Astrocyte (in vitro differentiated cells and primary cell): Measurements from ENCODE around the gene ISG15. TPM values are rescaled to one million over a fixed set of nuclear protein-coding genes. Genes with fewer than 3 reads are reported as not detected.
"Not testable (repeated sequence)": the region's sequence is repeated elsewhere in the genome, so short reads cannot be mapped to it uniquely, and the experiment has no call there.

Experiments
- DNase-seq: peaks from one replicate; pipeline ENCODE4 v3.0.0-alpha.2; 2010; ENCODE audit warnings: low read depth
- FAIRE-seq: peaks from 2 replicates; lab custom pipeline; 2011; peaks lifted over from hg19 to GRCh38; lab: Jason Lieb, UNC
- H2AFZ ChIP-seq: 2 replicates; pipeline ENCODE4 v1.6.0; 2012; ENCODE audit warnings: low read depth, low read length, inconsistent platforms
- H3K27ac ChIP-seq: 2 replicates; pipeline ENCODE4 v1.5.1; 2011; ENCODE audit warnings: low read depth, low read length, inconsistent platforms
- H3K27me3 ChIP-seq: 2 replicates; pipeline ENCODE4 v1.6.0; 2011; ENCODE audit warnings: low read length, inconsistent platforms; ENCODE audit not compliant: insufficient read depth
- H3K36me3 ChIP-seq: 2 replicates; pipeline ENCODE4 v1.5.1; 2011; ENCODE audit warnings: low read length, inconsistent platforms; ENCODE audit not compliant: insufficient read depth
- H3K4me1 ChIP-seq: 2 replicates; pipeline ENCODE4 v1.5.1; 2011; ENCODE audit warnings: low read length, inconsistent platforms; ENCODE audit not compliant: insufficient read depth
- H3K4me2 ChIP-seq: 2 replicates; pipeline ENCODE4 v1.6.0; 2012; ENCODE audit warnings: low read length, inconsistent platforms
- H3K4me3 ChIP-seq: 2 replicates; pipeline ENCODE4 v1.5.1; 2011; ENCODE audit warnings: low read depth, mild to moderate bottlenecking, low read length, inconsistent platforms; ENCODE audit not compliant: insufficient read depth
- H3K79me2 ChIP-seq: 2 replicates; pipeline ENCODE4 v1.6.0; 2012; ENCODE audit warnings: mild to moderate bottlenecking, low read length, inconsistent platforms; ENCODE audit not compliant: insufficient read depth
- H3K9ac ChIP-seq: 2 replicates; pipeline ENCODE4 v1.6.0; 2012; ENCODE audit warnings: mild to moderate bottlenecking, low read length, inconsistent platforms
- H3K9me3 ChIP-seq: 2 replicates; pipeline ENCODE4 v1.5.1; 2012; ENCODE audit warnings: low read depth, mild to moderate bottlenecking, low read length, inconsistent platforms; ENCODE audit not compliant: insufficient read depth
- H4K20me1 ChIP-seq: 2 replicates; pipeline ENCODE4 v1.6.0; 2012; ENCODE audit warnings: low read length, inconsistent platforms; ENCODE audit not compliant: insufficient read depth
- H3K27ac Mint-ChIP-seq: one replicate; pipeline ENCODE4 v1.8.0; 2021; ENCODE audit warnings: mild to moderate bottlenecking, mixed read lengths; ENCODE audit not compliant: unreplicated experiment
- H3K27me3 Mint-ChIP-seq: one replicate; pipeline ENCODE4 v1.8.0; 2021; ENCODE audit warnings: low read depth, mixed read lengths; ENCODE audit not compliant: unreplicated experiment
- H3K36me3 Mint-ChIP-seq: one replicate; pipeline ENCODE4 v1.8.0; 2021; ENCODE audit warnings: low read depth, mixed read lengths; ENCODE audit not compliant: unreplicated experiment
- H3K4me1 Mint-ChIP-seq: one replicate; pipeline ENCODE4 v1.8.0; 2021; ENCODE audit warnings: low read depth, mixed read lengths; ENCODE audit not compliant: unreplicated experiment
- H3K4me3 Mint-ChIP-seq: one replicate; pipeline ENCODE4 v1.8.0; 2021; ENCODE audit warnings: mild to moderate bottlenecking, moderate library complexity, mixed read lengths; ENCODE audit not compliant: unreplicated experiment
- H3K9me3 Mint-ChIP-seq: one replicate; pipeline ENCODE4 v1.8.0; 2021; ENCODE audit warnings: mild to moderate bottlenecking, mixed read lengths; ENCODE audit not compliant: unreplicated experiment
- EZH2 ChIP-seq: IDR thresholded peaks from 2 replicates; pipeline ENCODE4 v1.6.1; 2012; ENCODE audit warnings: mild to moderate bottlenecking, low read length, inconsistent platforms; ENCODE audit not compliant: insufficient read depth
- total RNA-seq: library from RNA; stranded (reverse); gene quantifications from 2 replicates; pipeline ENCODE4 v1.2.1, GENCODE V29; 2021
- TF ChIP-seq, protein P1 (sequence below): IDR thresholded peaks from 2 replicates; pipeline ENCODE4 v1.5.1; 2011; ENCODE audit warnings: low read depth, mild to moderate bottlenecking, inconsistent platforms, low read length, moderate library complexity; ENCODE audit not compliant: insufficient read depth

The ISG15 gene
- total RNA-seq, 1 donor from 2014 or later: 1,830 TPM

DNA sequence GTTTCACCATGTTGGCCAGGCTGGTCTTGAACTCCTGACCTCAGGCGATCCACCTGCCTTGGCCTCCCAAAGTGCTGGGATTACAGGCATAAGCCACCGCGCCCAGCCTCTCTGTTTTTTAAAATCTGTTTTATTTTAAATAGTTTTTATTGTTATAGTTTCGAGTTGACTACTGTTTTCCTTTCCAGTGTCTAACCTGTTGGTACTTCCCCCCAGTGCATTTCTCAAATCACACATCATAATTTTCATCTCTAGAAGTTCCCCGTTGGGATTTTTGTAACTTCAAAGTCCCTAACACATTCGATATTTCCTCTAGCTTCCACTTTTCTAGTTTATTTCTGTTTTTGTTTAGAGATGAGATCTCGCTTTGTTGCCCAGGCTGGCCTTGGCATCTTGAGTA is 20.9 kb upstream of the ISG15 start:
- no peak for FAIRE-seq

DNA sequence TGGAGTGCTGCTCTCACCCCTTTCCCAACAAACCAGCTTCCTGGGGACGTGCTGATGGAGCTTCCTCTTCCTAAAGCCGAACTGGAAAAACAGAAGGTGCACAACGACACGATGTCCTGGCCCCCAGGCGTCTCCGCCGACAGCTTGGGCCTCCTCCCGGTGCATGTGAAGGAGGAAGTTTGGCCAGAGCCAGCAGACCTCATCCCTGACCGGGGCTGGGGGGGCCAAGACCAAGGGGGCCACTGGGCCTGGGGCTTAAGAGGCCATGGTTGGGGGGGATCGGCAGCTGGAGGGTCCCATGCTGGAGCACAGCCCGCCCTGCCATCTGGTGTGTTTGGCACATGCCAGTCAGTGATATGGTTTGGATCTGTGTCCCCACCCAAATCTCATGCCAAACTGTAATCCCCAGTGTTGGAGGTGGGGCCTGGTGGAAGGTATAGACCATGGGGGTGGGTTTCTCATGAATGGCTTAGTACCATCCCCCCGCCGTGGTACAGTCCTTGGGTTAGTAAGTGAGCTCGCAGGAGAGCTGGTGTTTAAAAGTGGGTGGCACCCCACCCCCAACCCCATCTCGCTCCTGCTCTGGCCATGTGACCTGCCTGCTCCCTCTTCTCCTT is 19.8 kb upstream of the ISG15 start:
- H3K27me3 Mint-ChIP-seq: peaks cover 31% of the 10 kb centered on the region
- H3K4me1 ChIP-seq: no peaks in the 10 kb centered on the region
- peaks cover 20% of the 10 kb centered on the region for H3K9me3 Mint-ChIP-seq
- peaks cover 19% of the 10 kb centered on the region for H3K36me3 Mint-ChIP-seq
- no peak overlapping the region for H3K4me3 Mint-ChIP-seq
- H3K27ac ChIP-seq: no peak overlapping the region
- no peak overlapping the region for H3K4me3 ChIP-seq
- no peak overlapping the region for H3K27ac Mint-ChIP-seq
- H4K20me1 ChIP-seq: peaks cover 13% of the 10 kb centered on the region
- H3K4me2 ChIP-seq: no peak overlapping the region
- TF ChIP-seq EZH2: no peak
- TF ChIP-seq, protein P1, sequence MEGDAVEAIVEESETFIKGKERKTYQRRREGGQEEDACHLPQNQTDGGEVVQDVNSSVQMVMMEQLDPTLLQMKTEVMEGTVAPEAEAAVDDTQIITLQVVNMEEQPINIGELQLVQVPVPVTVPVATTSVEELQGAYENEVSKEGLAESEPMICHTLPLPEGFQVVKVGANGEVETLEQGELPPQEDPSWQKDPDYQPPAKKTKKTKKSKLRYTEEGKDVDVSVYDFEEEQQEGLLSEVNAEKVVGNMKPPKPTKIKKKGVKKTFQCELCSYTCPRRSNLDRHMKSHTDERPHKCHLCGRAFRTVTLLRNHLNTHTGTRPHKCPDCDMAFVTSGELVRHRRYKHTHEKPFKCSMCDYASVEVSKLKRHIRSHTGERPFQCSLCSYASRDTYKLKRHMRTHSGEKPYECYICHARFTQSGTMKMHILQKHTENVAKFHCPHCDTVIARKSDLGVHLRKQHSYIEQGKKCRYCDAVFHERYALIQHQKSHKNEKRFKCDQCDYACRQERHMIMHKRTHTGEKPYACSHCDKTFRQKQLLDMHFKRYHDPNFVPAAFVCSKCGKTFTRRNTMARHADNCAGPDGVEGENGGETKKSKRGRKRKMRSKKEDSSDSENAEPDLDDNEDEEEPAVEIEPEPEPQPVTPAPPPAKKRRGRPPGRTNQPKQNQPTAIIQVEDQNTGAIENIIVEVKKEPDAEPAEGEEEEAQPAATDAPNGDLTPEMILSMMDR: no peak
- H3K27me3 ChIP-seq: peaks cover 4% of the 10 kb centered on the region
- no peaks in the 10 kb centered on the region for H3K36me3 ChIP-seq
- H2AFZ ChIP-seq: no peak overlapping the region
- H3K9me3 ChIP-seq: peaks cover 4% of the 10 kb centered on the region
- FAIRE-seq: no peak
- no peak overlapping the region for H3K9ac ChIP-seq
- DNase-seq: no peak
- peaks cover 9% of the 10 kb centered on the region for H3K4me1 Mint-ChIP-seq
- H3K79me2 ChIP-seq: no peaks in the 10 kb centered on the region

More for the DNA sequence above, 20.9 kb upstream of the ISG15 start:
- Histone ChIP-seq H3K9ac (no peak overlapping the region), H4K20me1 (peaks cover 7% of the 10 kb centered on the region), H3K4me3 (no peak overlapping the region), H2AFZ (no peak overlapping the region), H3K27me3 (peaks cover 4% of the 10 kb centered on the region), H3K4me1 (no peaks in the 10 kb centered on the region), H3K4me2 (no peak overlapping the region), H3K27ac (no peak overlapping the region), H3K79me2 (no peaks in the 10 kb centered on the region), H3K36me3 (no peaks in the 10 kb centered on the region), H3K9me3 (peaks cover 4% of the 10 kb centered on the region)
- TF ChIP-seq EZH2: no peak
- TF ChIP-seq, protein P1: no peak
- DNase-seq: no peak
- H3K4me1 Mint-ChIP-seq: peaks cover 8% of the 10 kb centered on the region
- no peak overlapping the region for H3K4me3 Mint-ChIP-seq
- no peak overlapping the region for H3K27ac Mint-ChIP-seq
- H3K36me3 Mint-ChIP-seq: peaks cover 19% of the 10 kb centered on the region
- peaks cover 24% of the 10 kb centered on the region for H3K9me3 Mint-ChIP-seq
- H3K27me3 Mint-ChIP-seq: peaks cover 38% of the 10 kb centered on the region

DNA sequence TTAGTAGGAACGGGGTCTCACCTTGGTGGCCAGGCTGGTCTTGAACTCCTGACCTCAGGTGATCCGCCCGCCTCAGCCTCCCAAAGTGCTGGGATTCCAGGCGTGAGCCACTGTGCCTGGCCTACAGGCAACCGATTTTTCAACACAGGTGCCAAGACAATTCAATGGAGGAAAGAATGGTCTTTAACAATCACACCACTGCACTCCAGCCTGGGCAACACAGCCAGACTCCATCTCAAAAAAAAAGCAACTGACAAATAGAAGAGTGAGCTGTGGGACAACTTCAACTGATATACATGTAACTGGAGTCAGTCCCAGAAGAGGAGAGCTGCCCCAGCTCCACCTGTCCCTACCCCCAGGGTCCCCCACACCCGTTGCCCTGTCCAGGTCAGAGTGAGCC is 18.8 kb upstream of the ISG15 start:
- peaks cover 15% of the 10 kb centered on the region for H3K9me3 Mint-ChIP-seq
- H3K4me3 Mint-ChIP-seq, H3K9me3 ChIP-seq, DNase-seq, H3K27me3 ChIP-seq, H3K4me1 Mint-ChIP-seq, FAIRE-seq, H3K4me2 ChIP-seq, H3K27ac ChIP-seq, H3K79me2 ChIP-seq, H3K36me3 ChIP-seq, H3K9ac ChIP-seq, H2AFZ ChIP-seq, H3K4me1 ChIP-seq, H3K4me3 ChIP-seq: not testable (repeated sequence)
- H3K36me3 Mint-ChIP-seq: peaks cover 19% of the 10 kb centered on the region
- H4K20me1 ChIP-seq: peaks cover 13% of the 10 kb centered on the region
- H3K27ac Mint-ChIP-seq: peak overlapping the region; percentile 72
- H3K27me3 Mint-ChIP-seq: peaks cover 21% of the 10 kb centered on the region
